Smooth muscle cell (in vitro differentiated cells): ENCODE measurements around the gene ACOT8. TPM values are rescaled to one million over a fixed set of nuclear protein-coding genes. Genes with fewer than 3 reads are reported as not detected.
A peak's percentile ranks its signal among the peaks of the same experiment; 100 is the strongest.

Experiments used
- DNase-seq: peaks from one replicate; lab custom pipeline; 2025; ENCODE audit not compliant: unreplicated experiment; lab: John Stamatoyannopoulos, UW
- H2AFZ ChIP-seq: fragments of 200-600 bp; sonication (generic); 2 replicates; pipeline ENCODE4 v1.6.0; 2016; ENCODE audit warnings: antibody characterized with exemption, low read depth, mild to moderate bottlenecking
- H3F3A ChIP-seq: fragments of 200-600 bp; sonication (generic); 2 replicates; pipeline ENCODE4 v1.6.0; 2017; ENCODE audit warnings: antibody characterized with exemption, low read depth
- H3K27ac ChIP-seq: fragments of 200-600 bp; sonication (generic); 2 replicates; pipeline ENCODE4 v1.5.1; 2016; ENCODE audit warnings: low read depth, mild to moderate bottlenecking
- H3K27me3 ChIP-seq: fragments of 200-600 bp; sonication (generic); 2 replicates; pipeline ENCODE4 v1.6.1; 2016; ENCODE audit warnings: low read depth, mild to moderate bottlenecking
- H3K36me3 ChIP-seq: fragments of 200-600 bp; sonication (generic); 2 replicates; pipeline ENCODE4 v1.5.1; 2016; ENCODE audit warnings: low read depth
- H3K4me1 ChIP-seq: fragments of 200-600 bp; sonication (generic); 2 replicates; pipeline ENCODE4 v1.5.1; 2016; ENCODE audit warnings: low read depth
- H3K4me2 ChIP-seq: fragments of 200-600 bp; sonication (generic); 2 replicates; pipeline ENCODE4 v1.6.0; 2016; ENCODE audit warnings: mild to moderate bottlenecking
- H3K4me3 ChIP-seq: fragments of 200-600 bp; sonication (generic); 2 replicates; pipeline ENCODE4 v1.5.1; 2016; ENCODE audit warnings: mild to moderate bottlenecking
- H3K79me2 ChIP-seq: fragments of 200-600 bp; sonication (generic); 2 replicates; pipeline ENCODE4 v1.6.0; 2016; ENCODE audit warnings: low read depth, mild to moderate bottlenecking
- H3K9ac ChIP-seq: fragments of 200-600 bp; sonication (generic); 2 replicates; pipeline ENCODE4 v1.6.0; 2016; ENCODE audit warnings: low read depth
- H3K9me3 ChIP-seq: fragments of 200-600 bp; sonication (generic); replicated peaks from 2 replicates; pipeline ENCODE4 v1.5.1; 2016; ENCODE audit warnings: low read depth
- H4K20me1 ChIP-seq: fragments of 200-600 bp; sonication (generic); 2 replicates; pipeline ENCODE4 v1.6.0; 2016; ENCODE audit warnings: low read depth
- WGBS: methylation state at CpG from one replicate; pipeline ENCODE4 v1.1.7; 2016; ENCODE audit warnings: low lambda C conversion rate; 5-methylcytosine and 5-hydroxymethylcytosine counted together
- polyA plus RNA-seq: library from polyadenylated mRNA; unstranded; fragments of >200 nt; fragmentation: Nextera tagmentation; extraction: Ambion mirVana; gene quantifications from 2 replicates; pipeline ENCODE4 v1.2.1, GENCODE V29; 2016
- total RNA-seq: library from RNA; depleted of rRNA; stranded (reverse); fragments of >200 nt; gene quantifications from 2 replicates; pipeline ENCODE4 v1.2.3, GENCODE V29; 2014
- TF ChIP-seq, protein P1 (sequence below): fragments of 200-600 bp; sonication (generic); IDR thresholded peaks from 2 replicates; pipeline ENCODE4 v1.5.1; 2017; ENCODE audit warnings: borderline replicate concordance, mild to moderate bottlenecking, antibody characterized with exemption; ENCODE audit not compliant: insufficient read depth, poor library complexity, severe bottlenecking

The ACOT8 gene
- total and polyA plus RNA-seq, 2 experiments from 2014 or later, result 31.9 to 43.8 TPM

DNA sequence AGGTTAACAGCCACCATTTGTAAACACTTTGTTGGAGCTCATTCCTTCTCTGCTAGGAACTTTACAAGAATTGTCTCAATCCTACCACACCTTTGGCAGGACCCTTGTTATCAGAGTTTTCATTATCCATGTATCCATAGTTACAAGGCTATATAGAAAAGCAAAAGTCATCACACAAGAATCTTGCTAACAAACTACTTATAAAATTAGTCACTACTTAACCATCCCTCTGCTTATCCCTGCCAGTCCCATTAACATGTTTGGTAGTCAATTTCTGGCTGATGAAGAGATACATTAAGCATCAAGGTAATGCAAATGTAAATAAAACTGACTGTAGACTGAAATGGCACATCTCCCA is 10.6 kb upstream of the ACOT8 start:
- no peaks in the 10 kb centered on the region for H3K79me2 ChIP-seq
- H3F3A ChIP-seq, result no peaks in the 10 kb centered on the region
- H3K4me1 ChIP-seq, result no peaks in the 10 kb centered on the region
- no peak overlapping the region for H2AFZ ChIP-seq
- H3K9ac ChIP-seq, result peak overlapping the region; percentile 74
- no peak for DNase-seq
- no peaks in the 10 kb centered on the region for H4K20me1 ChIP-seq
- peak overlapping the region; percentile 12 for H3K4me2 ChIP-seq
- H3K27me3 ChIP-seq, result no peaks in the 10 kb centered on the region
- peak overlapping the region; percentile 91 for H3K27ac ChIP-seq
- no peaks in the 10 kb centered on the region for H3K36me3 ChIP-seq
- no peaks in the 10 kb centered on the region for H3K9me3 ChIP-seq
- TF ChIP-seq, protein P1, sequence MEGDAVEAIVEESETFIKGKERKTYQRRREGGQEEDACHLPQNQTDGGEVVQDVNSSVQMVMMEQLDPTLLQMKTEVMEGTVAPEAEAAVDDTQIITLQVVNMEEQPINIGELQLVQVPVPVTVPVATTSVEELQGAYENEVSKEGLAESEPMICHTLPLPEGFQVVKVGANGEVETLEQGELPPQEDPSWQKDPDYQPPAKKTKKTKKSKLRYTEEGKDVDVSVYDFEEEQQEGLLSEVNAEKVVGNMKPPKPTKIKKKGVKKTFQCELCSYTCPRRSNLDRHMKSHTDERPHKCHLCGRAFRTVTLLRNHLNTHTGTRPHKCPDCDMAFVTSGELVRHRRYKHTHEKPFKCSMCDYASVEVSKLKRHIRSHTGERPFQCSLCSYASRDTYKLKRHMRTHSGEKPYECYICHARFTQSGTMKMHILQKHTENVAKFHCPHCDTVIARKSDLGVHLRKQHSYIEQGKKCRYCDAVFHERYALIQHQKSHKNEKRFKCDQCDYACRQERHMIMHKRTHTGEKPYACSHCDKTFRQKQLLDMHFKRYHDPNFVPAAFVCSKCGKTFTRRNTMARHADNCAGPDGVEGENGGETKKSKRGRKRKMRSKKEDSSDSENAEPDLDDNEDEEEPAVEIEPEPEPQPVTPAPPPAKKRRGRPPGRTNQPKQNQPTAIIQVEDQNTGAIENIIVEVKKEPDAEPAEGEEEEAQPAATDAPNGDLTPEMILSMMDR, result no peak
- no peak overlapping the region for H3K4me3 ChIP-seq

DNA sequence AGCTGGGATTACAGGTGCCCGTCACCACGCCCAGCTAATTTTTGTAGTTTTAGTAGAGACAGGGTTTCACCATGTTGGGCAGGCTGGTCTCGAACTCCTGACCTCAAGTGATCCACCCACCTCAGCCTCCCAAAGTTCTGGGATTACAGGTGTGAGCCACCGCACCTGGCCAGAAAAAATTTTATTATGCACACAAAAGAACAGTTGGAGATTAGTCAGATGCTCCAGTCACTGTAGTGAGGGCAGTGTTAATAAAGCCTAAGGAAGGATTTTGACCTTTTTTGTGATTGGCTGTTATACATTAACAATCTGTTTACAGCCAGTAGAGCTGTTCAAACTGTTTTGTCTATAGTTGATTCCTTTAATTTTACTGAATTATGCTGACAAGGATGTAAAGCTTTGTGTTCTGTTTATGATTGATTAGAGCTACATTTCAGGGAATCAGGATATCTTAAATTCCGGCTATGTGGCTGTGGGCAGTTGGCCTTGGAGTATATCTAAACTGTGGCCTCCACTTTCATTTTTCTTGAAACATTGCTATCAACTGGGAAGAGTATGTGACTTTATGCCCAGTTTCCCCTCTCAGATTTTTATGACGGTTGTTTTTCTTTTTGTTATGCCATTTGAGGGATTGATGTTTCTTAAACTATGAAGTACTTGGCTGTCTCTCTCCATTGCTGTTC is 10.1 kb upstream of the ACOT8 start:
- H3K9me3 ChIP-seq, result no peaks in the 10 kb centered on the region
- no peaks in the 10 kb centered on the region for H3F3A ChIP-seq

DNA sequence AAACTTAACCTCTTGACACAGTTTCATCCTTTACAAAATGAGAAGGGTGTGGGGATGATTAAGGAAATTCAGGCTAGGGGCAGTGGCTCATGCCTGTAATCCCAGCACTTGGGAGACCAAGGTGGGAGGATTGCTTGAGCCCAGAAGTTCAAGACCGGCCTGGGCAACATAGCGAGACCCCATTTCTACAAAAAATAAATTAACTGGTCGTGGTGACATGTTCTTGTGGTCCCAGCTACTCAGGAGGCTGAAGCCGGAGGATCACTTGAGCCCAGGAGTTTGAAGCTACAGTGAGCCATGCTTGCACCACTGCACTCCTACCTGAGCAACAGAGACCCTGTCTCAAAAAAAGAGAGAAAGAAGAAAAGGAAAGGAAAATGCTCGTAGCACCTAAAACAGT is 9.3 kb upstream of the ACOT8 start:
- WGBS, result 96% methylated on average over 5 of the region's 5 CpGs
- H3K4me3 ChIP-seq, result no peak overlapping the region
- no peak for DNase-seq
- no peaks in the 10 kb centered on the region for H3K79me2 ChIP-seq
- no peaks in the 10 kb centered on the region for H3K27me3 ChIP-seq
- no peak overlapping the region for H3K4me2 ChIP-seq
- no peak overlapping the region for H3K27ac ChIP-seq
- H3K36me3 ChIP-seq, result no peaks in the 10 kb centered on the region
- TF ChIP-seq, protein P1, result no peak
- H3K9me3 ChIP-seq, result no peaks in the 10 kb centered on the region
- H4K20me1 ChIP-seq, result no peaks in the 10 kb centered on the region
- no peak overlapping the region for H2AFZ ChIP-seq
- no peaks in the 10 kb centered on the region for H3K4me1 ChIP-seq
- no peak overlapping the region for H3K9ac ChIP-seq
- no peaks in the 10 kb centered on the region for H3F3A ChIP-seq

More for the DNA sequence above, 10.1 kb upstream of the ACOT8 start:
- Histone ChIP-seq H3K4me2 (peak overlapping the region; percentile 12), H3K4me1 (no peaks in the 10 kb centered on the region), H3K4me3 (no peak overlapping the region), H2AFZ (no peak overlapping the region), H4K20me1 (no peaks in the 10 kb centered on the region), H3K36me3 (no peaks in the 10 kb centered on the region), H3K27me3 (no peaks in the 10 kb centered on the region), H3K27ac (peak overlapping the region; percentile 91), H3K79me2 (no peaks in the 10 kb centered on the region), H3K9ac (peak overlapping the region; percentile 74)
- 93% methylated on average over 6 of the region's 6 CpGs for WGBS
- DNase-seq, result no peak
- TF ChIP-seq, protein P1, result no peak
